Suprapubic skin (tissue), 4 donors: ENCODE measurements around the gene PTPRN2. TPM values are rescaled to one million over a fixed set of nuclear protein-coding genes. Genes with fewer than 3 reads are reported as not detected.

ENCODE experiments used
- DNase-seq, 2 donors: peaks; one replicate each; pipeline ENCODE4 v3.0.0-alpha.2; 2019; ENCODE audit warnings: low spot score in 2 of 2
- H3K27ac ChIP-seq: fragments of 200-600 bp; sonication (generic); one replicate; pipeline ENCODE4 v1.5.1; 2019
- H3K27me3 ChIP-seq: fragments of 200-600 bp; sonication (generic); one replicate; pipeline ENCODE4 v1.5.1; 2019
- H3K36me3 ChIP-seq: fragments of 200-600 bp; sonication (generic); one replicate; pipeline ENCODE4 v1.5.1; 2019
- H3K4me1 ChIP-seq: fragments of 200-600 bp; sonication (generic); one replicate; pipeline ENCODE4 v1.5.1; 2019
- H3K4me3 ChIP-seq: fragments of 200-600 bp; sonication (generic); one replicate; pipeline ENCODE4 v1.5.1; 2019; ENCODE audit warnings: mild to moderate bottlenecking
- H3K9me3 ChIP-seq: fragments of 200-600 bp; sonication (generic); one replicate; pipeline ENCODE4 v1.5.1; 2019
- CTCF ChIP-seq, 2 donors: fragments of 200-600 bp in 1 of 2; fragments of 450-650 bp in 1 of 2; sonication (generic) in 1 of 2; IDR thresholded peaks; one replicate each; pipeline ENCODE4 v1.5.1; 2016 to 2019; ENCODE audit warnings: antibody characterized with exemption in 2 of 2, mild to moderate bottlenecking in 1 of 2, moderate library complexity in 1 of 2
- EP300 ChIP-seq: sonication (generic); formaldehyde crosslinking; IDR thresholded peaks from one replicate; pipeline ENCODE4 v1.6.1; 2017; ENCODE audit warnings: antibody characterized with exemption
- POLR2A ChIP-seq, 2 donors: fragments of 450-650 bp; IDR thresholded peaks; one replicate each; pipeline ENCODE4 v1.6.1; 2017; ENCODE audit warnings: antibody characterized with exemption in 2 of 2, mild to moderate bottlenecking in 2 of 2, moderate library complexity in 2 of 2
- POLR2AphosphoS5 ChIP-seq, 3 donors: sonication (generic); formaldehyde crosslinking; IDR thresholded peaks; one replicate each; pipeline ENCODE4 v1.6.1; 2017; ENCODE audit warnings: antibody characterized with exemption in 3 of 3
- WGBS: methylation state at CpG from one replicate; pipeline ENCODE4 v1.1.5; 2018; 5-methylcytosine and 5-hydroxymethylcytosine counted together
- total RNA-seq, 4 donors: library from RNA; depleted of rRNA; stranded (reverse); fragments of >200 nt; gene quantifications; one replicate each; pipeline ENCODE4 v1.1.0, GENCODE V29; 2016

PTPRN2 gene
- total RNA-seq, 4 donors from 2014 or later: 0.23 to 1.8 (median 1.3) TPM

GRCh38 chr7:158396301-158396905, 191.2 kb downstream of the PTPRN2 start:
- peaks cover 4% of the 10 kb centered on the region for H3K4me1 ChIP-seq
- no peaks in the 10 kb centered on the region for H3K36me3 ChIP-seq
- no peak overlapping the region for H3K4me3 ChIP-seq
- H3K27me3 ChIP-seq: no peaks in the 10 kb centered on the region
- no peak for TF ChIP-seq EP300
- TF ChIP-seq CTCF (IDR thresholded peaks at IDR 0.05): no peak
- no peak for TF ChIP-seq POLR2AphosphoS5 (IDR thresholded peaks at IDR 0.05)
- TF ChIP-seq POLR2A (IDR thresholded peaks at IDR 0.05): no peak
- no peak for DNase-seq
- H3K27ac ChIP-seq: no peak overlapping the region
- 53% methylated on average over 12 of the region's 17 CpGs for WGBS
- H3K9me3 ChIP-seq: no peaks in the 10 kb centered on the region

GRCh38 chr7:158395780-158396278, 191.8 kb downstream of the PTPRN2 start:
- Histone ChIP-seq H3K4me1 (peaks cover 4% of the 10 kb centered on the region), H3K36me3 (no peaks in the 10 kb centered on the region), H3K27ac (no peak overlapping the region), H3K27me3 (no peaks in the 10 kb centered on the region), H3K4me3 (no peak overlapping the region), H3K9me3 (no peaks in the 10 kb centered on the region)
- WGBS: 55% methylated on average over 17 of the region's 28 CpGs
- TF ChIP-seq CTCF (IDR thresholded peaks at IDR 0.05) (no peak), POLR2A (IDR thresholded peaks at IDR 0.05) (no peak), EP300 (no peak), POLR2AphosphoS5 (IDR thresholded peaks at IDR 0.05) (no peak)
- no peak for DNase-seq

- DNase-seq: no peak
- no peaks in the 10 kb centered on the region for H3K36me3 ChIP-seq
- peaks cover 4% of the 10 kb centered on the region for H3K4me1 ChIP-seq
- no peak overlapping the region for H3K4me3 ChIP-seq
- H3K9me3 ChIP-seq: no peaks in the 10 kb centered on the region
- 90% methylated on average over 14 of the region's 46 CpGs for WGBS
- no peak overlapping the region for H3K27ac ChIP-seq
- TF ChIP-seq POLR2A (IDR thresholded peaks at IDR 0.05) (no peak), CTCF (IDR thresholded peaks at IDR 0.05) (no peak), POLR2AphosphoS5 (IDR thresholded peaks at IDR 0.05) (no peak), EP300 (no peak)
- H3K27me3 ChIP-seq: no peaks in the 10 kb centered on the region
Measured at GRCh38 chr7:158395349-158395748, 192.3 kb downstream of the PTPRN2 start.

- no peaks in the 10 kb centered on the region for H3K36me3 ChIP-seq
- no peak for DNase-seq
- peaks cover 4% of the 10 kb centered on the region for H3K4me1 ChIP-seq
- 41% methylated on average over 6 of the region's 25 CpGs for WGBS
- H3K27ac ChIP-seq: no peak overlapping the region
- H3K27me3 ChIP-seq: no peaks in the 10 kb centered on the region
- no peaks in the 10 kb centered on the region for H3K9me3 ChIP-seq
- TF ChIP-seq CTCF (IDR thresholded peaks at IDR 0.05) (peak in 1 of 2 donors; percentile 66), POLR2A (IDR thresholded peaks at IDR 0.05) (no peak)
- no peak overlapping the region for H3K4me3 ChIP-seq
Measured at GRCh38 chr7:158394936-158395335, 192.7 kb downstream of the PTPRN2 start.

GRCh38 chr7:158393926-158394625, 193.5 kb downstream of the PTPRN2 start:
- WGBS: 92% methylated on average over 8 of the region's 16 CpGs
- TF ChIP-seq EP300: no peak
- TF ChIP-seq CTCF (IDR thresholded peaks at IDR 0.05): no peak
- no peak for TF ChIP-seq POLR2A (IDR thresholded peaks at IDR 0.05)
- no peak for TF ChIP-seq POLR2AphosphoS5 (IDR thresholded peaks at IDR 0.05)
- no peak overlapping the region for H3K4me3 ChIP-seq
- H3K4me1 ChIP-seq: peaks cover 4% of the 10 kb centered on the region
- no peak for DNase-seq
- H3K36me3 ChIP-seq: no peaks in the 10 kb centered on the region
- H3K9me3 ChIP-seq: no peaks in the 10 kb centered on the region
- no peaks in the 10 kb centered on the region for H3K27me3 ChIP-seq
- no peak overlapping the region for H3K27ac ChIP-seq
